GM13977 (cell line): Measurements from ENCODE around the gene NCOA1.

Experiments
- DNase-seq: peaks from one replicate; pipeline ENCODE4 v3.0.0; 2012; ENCODE audit warnings: low spot score
- in situ Hi-C: fragments of 300-500 bp; cut with MboI; formaldehyde crosslinking; loops from one replicate; pipeline ENCODE4 v1.12.0; 2022; ENCODE audit warnings: low sequenced_read_pairs, low pct_unique_long_range_greater_than_20kb, mixed read lengths, inconsistent platforms; ENCODE audit not compliant: unreplicated experiment
- TF ChIP-seq, protein P1 (sequence below): IDR thresholded peaks from 2 replicates; pipeline ENCODE4 v1.5.1; 2012; ENCODE audit warnings: mild to moderate bottlenecking, control low read depth; ENCODE audit not compliant: insufficient read depth; ENCODE audit errors: extremely low read depth, missing control alignments

Gene NCOA1

DNA sequence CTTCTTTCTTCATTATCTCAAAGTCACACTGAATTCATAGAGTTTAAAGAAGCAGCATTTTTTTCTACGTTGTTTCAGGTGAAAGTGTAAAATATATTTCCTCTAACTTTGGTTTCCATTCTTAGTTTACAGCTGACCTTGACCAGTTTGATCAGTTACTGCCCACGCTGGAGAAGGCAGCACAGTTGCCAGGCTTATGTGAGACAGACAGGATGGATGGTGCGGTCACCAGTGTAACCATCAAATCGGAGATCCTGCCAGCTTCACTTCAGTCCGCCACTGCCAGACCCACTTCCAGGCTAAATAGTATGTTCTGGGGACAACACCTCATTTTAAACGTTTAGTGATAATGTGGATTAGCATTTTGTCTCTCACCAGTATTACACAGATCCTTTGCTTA lies 219.8 kb downstream of the NCOA1 start:
- no peak for DNase-seq
- in situ Hi-C loops = no loop called here
- TF ChIP-seq, protein P1, sequence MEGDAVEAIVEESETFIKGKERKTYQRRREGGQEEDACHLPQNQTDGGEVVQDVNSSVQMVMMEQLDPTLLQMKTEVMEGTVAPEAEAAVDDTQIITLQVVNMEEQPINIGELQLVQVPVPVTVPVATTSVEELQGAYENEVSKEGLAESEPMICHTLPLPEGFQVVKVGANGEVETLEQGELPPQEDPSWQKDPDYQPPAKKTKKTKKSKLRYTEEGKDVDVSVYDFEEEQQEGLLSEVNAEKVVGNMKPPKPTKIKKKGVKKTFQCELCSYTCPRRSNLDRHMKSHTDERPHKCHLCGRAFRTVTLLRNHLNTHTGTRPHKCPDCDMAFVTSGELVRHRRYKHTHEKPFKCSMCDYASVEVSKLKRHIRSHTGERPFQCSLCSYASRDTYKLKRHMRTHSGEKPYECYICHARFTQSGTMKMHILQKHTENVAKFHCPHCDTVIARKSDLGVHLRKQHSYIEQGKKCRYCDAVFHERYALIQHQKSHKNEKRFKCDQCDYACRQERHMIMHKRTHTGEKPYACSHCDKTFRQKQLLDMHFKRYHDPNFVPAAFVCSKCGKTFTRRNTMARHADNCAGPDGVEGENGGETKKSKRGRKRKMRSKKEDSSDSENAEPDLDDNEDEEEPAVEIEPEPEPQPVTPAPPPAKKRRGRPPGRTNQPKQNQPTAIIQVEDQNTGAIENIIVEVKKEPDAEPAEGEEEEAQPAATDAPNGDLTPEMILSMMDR = no peak

- TF ChIP-seq, protein P1 = no peak
- in situ Hi-C loops = no loop called here
- DNase-seq = no peak
Measured at GRCh38 chr2:24711865-24712264, 220.8 kb downstream of the NCOA1 start.

- no peak for DNase-seq
- TF ChIP-seq, protein P1 = no peak
- in situ Hi-C loops = no loop called here
Measured at GRCh38 chr2:24712296-24712695, 221.2 kb downstream of the NCOA1 start.

GRCh38 chr2:24717263-24717951 lies 226.4 kb downstream of the NCOA1 start:
- no peak for DNase-seq
- in situ Hi-C loops = no loop called here
- TF ChIP-seq, protein P1 = no peak

- in situ Hi-C loops = no loop called here
- DNase-seq = peak; percentile 44
- TF ChIP-seq, protein P1 = no peak
Measured at GRCh38 chr2:24720310-24720709, 229.3 kb downstream of the NCOA1 start.

DNA sequence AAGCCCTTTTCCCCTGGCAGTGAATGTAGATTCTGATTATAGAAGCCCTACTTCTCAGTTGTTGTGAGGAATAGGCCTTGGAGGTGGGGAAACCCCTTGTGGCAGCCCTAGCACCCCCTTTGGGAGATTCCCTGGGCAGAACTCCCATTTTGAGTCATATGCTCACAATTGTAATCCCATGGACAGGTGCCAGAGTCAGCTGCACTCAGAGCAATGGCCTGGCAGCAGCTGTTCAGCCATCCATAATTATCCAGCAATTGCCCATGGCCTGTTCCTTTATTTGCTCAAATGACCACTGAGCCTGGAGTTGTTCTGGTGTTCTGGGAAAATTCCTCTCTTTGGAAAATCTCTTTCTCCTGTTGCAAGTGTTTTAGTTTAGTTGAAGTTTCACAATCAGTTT lies 230.4 kb downstream of the NCOA1 start:
- TF ChIP-seq, protein P1 = no peak
- no peak for DNase-seq
- in situ Hi-C loops = no loop called here
